Anterior cingulate cortex (tissue), 58 donors: ENCODE measurements around the gene LPGAT1.

Source experiments
- DNase-seq, 58 donors: peaks; one replicate each; lab custom pipeline; 2025; lab: John Stamatoyannopoulos, UW

LPGAT1 gene

DNA sequence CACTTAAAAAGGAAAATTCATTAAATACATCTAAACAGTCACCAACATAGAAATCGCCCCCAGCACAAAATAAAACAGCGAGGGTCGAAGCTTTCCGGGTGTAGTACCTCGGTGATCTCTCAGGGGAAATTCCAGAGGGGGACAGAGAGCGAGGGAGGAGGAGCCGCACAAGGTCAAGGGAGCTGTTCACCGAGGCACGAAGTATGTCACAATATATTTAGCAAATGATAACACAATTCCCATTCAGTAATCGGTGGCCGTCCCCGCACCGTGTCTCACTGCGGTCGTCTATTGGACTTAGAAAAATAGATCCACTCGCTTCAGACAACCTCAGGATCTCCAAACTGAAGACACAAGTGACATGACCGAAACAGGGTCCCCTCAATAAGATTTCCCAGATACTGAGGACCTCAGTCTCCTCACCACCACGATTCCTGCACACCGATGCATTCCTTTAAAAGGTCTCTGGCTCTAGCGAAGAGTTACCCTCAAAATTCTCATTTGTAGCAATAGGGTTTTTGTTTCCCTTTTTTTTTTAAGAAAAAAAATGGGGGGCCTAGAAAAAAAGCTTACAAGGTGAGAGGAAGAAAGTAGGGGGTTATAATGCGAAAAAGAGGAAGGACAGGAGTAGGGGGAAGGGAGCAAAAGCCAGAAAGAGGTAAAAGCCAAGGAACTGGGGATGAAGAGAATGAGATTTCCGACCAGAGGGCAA is 1.1 kb downstream of the LPGAT1 start:
- DNase-seq = peak in 24 of 58 donors; percentile 4 to 71 (median 24)

DNA sequence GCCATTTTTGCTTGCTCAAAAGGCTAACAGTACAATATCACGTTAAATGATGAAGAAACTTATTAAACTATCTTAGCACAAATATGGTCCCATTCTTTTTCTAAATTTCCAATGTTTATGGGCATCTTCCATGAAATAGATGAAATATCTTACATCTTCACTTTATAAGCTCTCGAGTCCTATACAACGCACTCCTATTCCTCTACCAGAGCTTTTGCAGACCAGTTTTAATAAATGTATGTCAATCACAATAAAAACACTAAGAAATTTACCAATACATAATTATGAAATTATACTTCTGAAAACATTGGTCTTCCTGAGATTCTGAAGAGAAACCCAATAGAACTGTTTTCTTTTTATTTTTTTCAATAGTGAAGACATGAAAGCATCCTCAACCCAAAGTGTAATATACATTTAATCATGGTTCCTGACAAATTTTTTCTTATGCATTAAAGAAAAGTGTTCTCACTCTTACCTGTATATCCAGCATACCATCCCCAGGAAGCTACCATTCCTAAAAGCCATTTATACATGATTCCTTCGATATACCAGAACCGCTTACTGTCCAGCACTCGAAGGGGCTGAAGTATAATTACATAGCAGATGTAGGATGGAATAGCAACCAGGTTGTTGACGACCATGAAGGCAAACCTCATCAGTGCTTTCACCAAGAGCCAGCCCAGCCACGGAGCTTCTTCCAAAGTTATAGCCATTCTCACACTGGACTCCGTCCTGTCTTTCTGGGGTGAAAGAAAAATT is 1.8 kb downstream of the LPGAT1 start:
- DNase-seq = peak in 4 of 58 donors; percentile 25 to 44 (median 40)

DNA sequence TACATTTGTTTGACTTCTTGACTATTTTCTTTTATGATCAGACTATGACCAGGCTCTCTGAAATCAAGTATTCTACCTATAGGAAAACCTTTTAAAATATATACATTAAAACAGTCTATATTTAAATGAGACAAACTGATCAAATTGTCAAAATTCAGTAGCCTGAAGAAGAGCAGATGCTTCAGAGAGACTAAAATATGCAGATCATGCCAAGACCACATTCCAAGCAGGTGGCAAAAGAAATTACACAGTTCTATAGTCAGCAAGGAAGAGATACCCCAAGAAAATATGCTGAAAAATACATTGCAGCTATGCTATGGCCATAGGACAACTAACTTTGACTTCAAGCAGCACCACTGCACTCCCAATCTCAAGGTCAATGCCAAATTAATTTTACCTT is 3.5 kb downstream of the LPGAT1 start:
- DNase-seq = no peak

DNA sequence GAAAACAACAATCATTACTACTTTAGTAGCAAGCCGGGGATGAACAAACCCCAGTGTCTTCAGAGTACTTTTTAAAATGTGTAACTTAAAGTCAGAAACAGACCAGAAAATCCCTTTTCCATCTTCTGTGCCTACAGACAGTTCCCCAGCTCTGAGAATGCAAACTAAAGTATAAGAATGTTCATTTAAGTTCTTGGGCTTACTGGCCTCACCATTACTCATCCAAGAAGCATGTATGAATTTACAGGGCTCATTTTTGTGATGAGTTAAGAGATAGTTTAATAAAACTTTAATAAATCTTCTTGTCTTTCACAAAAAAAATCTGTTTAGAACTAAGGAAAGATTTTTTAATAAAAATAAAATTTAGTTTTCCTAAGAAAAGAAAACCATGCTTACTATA is 4.6 kb downstream of the LPGAT1 start:
- DNase-seq = no peak

DNA sequence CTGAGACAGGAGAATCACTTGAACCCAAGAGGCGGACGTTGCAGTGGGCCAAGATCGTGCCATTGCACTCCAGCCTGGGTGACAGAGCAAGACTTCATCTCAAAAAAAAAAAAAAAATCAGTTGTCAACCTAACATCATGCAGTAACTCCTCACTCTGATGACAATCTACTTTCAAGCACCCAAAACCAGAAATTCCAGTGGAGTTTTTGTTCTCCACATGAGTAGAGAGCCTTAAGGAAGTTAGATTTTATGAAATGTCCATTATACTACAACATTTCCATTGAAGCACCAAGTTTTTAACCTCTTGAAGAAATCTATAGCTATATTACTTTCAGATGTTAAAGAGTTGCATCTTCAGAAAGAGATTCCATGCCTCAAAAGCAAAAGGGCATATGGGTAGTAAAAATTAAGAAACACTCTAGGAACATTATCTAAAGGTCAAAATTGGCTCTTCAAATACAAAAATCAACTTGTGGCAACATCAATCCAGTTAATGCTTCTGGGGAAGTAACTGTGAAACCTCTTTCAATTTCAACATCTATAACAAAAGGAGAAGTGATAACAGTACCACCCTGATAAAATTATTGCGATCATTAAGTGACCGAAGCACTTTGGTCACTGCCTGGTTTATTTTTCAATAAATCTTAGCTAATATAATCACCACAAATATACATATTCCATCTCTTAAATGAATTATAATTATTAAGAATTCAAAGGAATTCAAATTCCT is 7.7 kb downstream of the LPGAT1 start:
- no peak for DNase-seq

DNA sequence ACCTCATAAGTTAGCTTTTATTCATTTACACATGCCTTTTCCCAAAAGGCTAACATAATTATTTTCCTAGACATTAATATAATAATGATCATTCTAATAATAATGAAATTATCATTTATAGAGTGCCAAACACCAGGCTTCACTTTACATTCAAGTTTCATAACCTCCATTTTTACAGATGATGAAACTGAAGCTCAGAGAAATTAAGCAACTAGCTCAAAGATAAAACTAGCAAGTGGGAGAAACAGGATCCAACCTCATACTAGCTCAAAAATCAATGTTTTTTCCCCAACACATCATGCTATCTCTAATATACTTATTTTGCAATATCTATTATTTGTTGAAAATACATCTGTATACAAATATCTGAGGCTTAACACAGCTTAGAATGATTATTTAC is 14.0 kb downstream of the LPGAT1 start:
- DNase-seq = no peak

DNA sequence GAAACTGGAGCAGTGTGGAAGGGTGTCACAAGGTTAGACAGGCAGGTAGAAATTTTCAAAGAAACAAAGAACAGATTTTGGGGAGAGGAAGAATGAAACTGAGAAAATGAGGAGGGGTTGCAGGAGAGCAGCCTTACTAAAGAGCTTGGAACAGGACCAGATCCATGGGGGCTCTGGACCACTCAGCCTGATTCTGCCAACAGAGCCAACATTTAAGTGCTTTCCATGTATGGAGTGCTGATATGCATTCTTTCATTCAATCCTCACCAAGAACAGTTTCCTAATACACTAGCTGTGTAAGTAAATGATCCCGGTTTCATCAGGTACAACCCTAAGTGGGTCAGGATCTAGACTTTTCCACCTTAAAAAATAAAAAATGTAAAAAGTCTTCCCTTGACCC is 16.2 kb downstream of the LPGAT1 start:
- no peak for DNase-seq

DNA sequence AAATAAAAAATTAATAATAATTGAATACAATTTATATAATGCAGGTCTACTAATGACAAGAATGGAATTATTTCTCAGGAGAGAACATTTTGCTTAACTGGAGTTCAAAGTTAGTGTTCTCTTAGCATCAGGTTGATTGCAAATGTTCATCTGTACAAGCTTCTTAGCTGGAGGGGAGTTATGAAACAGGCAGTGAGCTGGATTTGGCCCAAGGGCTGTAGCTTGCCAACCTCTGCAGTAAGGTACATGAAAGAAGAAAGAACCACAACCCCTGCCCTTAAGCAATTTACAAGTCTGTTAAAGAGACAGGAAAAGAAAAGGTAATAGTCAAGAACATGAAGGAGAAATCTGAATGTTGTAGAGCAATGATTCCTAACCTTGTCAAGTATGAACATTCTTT is 17.0 kb downstream of the LPGAT1 start:
- peak in 1 of 58 donors; percentile 33 for DNase-seq

DNA sequence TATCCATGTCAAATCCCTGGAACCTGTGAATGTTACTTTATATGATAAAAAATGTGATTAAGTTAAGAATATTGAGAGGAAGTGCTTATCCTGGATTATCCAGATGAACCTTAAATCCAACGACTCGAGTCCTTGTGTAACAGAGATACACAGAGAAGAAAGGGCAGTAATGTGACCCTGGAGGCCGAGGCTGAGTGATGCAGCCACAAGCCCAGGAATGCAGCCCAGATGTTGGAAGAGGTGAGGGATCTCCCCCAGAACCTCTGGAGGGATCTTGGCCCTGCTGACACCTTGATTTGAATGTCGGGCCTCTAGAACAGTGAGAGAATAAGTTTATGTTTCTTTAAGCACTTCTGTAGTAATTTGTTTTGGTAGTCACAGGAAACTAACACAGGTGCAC is 18.0 kb downstream of the LPGAT1 start:
- DNase-seq = no peak

DNA sequence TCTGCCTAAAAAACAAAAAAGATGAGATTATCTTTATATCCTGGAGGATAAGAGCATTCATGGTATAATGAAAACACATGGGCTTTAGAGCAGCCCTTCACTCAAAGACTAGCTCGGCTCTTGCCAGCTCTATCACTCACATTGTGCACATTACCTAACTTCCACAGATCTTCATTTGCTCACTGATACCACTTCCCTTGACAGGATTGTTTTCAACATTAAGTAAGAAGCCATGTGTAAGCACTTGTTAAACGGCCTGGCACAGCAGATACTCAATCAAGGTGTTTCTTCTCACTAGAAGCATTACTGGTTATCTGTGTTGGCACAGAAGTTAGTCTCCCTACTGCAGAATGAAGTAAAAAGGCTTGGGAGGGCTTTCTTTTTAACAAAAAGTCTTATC is 18.7 kb downstream of the LPGAT1 start:
- no peak for DNase-seq

DNA sequence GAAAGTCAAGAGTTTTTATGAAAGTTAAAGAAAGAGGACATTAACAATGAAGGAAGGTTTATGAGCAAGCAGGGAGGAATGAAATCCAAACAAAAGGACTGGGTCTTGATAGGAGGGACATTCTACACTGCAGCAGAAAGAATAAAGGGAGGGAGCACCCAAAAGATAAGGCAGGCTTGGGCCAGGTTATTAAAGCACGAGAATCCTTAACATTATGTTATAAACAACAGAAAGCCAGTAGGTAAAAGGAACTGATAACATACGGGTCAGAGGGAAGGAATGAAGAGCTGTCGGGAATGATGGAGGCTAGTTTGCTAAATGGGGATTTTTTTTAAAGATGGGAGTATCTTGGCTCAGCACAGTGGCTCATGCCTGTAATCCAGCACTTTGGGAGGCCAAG is 19.4 kb downstream of the LPGAT1 start:
- DNase-seq = no peak

DNA sequence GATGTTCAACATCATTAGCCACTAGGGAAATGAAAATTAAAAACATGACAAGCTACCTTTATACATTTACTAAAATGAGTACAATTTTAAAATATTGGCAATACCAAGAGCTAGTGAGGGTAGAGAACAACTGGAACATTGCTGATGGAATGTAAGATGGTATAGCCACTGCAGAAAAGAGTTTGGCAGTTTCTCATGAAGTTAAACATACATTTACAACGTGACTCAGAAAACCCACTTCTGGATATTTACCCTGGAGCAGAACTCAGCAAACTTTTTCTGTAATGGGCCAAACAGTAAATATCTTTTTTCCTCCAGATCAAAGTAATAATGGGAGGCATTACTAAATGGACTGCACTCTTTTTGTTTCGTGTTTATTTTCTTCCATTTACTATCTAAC is 22.1 kb downstream of the LPGAT1 start:
- no peak for DNase-seq

DNA sequence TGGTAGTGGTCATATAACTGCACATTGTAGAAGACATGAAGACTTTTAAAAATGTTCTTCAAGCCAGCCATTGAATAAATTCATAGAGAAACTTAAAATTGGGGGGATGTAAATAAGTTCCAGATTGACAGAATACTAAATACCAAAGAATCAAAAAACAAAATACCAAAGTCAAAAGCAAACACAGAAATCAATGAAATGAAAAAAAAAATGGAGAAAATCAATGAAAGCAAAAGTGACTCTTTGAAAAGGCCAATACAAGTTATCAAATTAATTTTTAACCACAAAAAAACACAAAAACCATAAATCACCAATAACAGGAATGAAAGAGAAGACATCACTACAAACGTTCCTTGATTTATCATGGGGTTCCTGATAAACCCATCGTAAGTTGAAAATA is 25.6 kb downstream of the LPGAT1 start:
- no peak for DNase-seq

DNA sequence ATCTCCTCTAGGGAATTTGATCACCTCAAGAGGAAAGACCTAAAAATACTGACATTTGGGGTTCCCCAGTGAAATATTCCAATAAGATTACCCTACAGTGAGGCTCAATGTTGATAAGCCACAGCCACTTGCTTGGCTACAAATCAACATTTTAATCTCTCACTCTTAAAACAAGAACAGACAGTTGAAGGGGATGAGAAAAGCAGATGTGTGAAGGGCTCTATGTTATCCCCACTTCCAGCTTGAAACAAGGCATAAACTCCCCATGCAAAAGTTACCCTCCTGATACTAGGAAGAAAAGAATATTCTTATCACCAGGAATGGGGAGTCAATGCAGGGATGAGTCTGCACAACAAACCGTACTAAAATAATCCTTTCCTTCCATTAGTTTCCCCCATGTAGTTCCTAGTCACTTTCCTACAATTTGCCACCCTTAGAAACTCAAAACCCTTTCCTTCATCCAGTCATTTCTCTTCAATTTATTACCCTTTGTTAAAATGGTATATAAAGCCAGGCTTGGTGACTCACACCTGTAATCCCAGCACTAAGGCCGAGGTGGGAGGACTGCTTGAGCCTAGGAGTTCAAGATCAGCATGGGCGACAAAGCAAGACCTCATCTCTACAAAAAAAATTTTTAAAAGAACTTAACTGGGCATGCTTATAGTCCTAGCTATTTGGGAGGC is 29.5 kb downstream of the LPGAT1 start:
- DNase-seq = no peak

DNA sequence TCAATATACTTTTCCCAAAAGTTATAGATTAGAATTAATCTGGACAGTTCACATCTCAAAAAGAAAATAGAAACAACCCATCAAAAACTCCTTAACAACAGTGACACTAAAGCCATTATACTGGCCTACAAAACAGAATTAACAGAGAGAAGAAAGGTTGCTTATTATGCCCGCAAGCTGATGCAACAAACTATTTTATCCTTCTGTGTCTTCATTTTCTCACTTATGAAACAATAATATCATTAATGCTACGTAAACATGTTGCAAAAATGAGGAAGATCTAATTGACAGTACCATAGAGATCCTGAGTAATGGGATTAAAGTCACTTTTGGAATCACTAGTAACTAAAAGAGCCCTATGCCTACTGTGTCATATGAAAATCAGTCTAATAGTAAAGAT is 32.6 kb downstream of the LPGAT1 start:
- DNase-seq = no peak

DNA sequence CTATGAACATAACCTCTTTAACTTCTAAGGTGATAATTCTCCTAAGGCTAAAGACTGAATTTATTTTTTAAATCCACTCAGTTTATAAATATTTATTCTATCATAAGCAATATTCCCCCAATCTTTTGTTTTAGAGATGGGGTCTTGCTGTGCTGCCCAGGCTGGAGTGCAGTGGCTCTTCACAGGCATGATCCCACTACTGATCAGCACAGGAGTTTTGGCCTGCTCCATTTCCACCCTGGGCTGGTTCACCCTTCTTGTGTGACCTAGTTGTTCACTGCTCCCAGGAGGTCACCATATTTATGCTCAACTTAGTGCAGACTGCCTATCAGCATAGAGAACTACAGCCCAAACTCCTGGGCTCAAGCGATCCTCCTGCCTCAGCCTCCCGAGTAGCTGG is 38.6 kb downstream of the LPGAT1 start:
- DNase-seq = no peak

DNA sequence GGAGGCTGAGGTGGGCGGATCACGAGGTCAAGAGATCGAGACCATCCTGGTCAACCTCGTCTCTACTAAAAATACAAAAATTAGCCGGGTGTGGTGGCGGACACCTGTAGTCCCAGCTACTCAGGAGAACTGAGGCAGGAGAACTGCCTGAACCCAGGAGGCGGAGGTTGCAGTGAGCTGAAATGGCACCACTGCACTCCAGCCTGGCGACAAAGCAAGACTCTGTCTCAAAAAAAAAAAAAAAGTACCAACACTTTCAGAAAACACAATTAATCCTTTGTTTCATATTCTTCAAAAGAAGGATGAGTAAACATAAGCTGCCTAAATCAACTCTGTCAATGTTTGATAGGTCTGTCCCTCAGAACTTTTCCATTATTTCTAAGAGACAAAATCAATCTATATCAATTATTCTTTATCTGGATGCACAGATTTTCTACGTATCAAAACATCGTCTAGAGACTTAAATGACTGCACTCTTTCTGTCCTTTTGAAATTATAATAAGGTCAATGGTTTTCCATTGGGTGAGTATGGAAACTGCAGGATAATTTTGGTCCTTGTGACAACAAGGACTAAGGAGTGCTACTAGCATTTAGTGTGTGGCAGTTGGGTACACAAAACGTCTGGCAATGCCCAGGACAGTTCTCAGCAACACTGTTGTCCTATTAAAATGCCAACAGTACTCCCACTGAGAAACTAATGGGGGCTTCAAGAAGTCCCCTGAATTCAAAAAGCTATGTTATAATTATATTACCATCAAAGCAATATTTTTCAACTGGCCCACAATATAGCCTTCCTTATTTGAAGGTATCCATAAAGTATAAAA is 40.7 kb downstream of the LPGAT1 start:
- peak in 2 of 58 donors; percentile 21 to 42 for DNase-seq

DNA sequence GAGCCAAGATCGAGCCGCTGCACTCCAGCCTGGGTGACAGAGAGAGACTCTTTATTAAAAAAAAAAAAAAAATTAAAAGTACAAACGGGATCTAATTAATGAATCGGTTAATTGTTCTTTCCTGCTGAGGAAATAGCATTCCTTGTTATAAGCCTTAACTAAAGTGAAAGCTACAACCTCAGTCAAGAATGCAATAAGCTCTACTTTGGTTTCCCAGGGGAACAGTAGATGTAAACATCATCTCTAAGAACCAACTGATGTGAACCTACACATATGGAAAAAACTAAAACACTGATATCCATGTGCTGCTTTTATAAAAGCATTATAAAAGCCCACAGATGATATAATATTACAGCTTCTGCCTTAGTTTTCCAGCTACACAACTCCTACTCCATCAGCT is 41.9 kb downstream of the LPGAT1 start:
- DNase-seq = no peak

DNA sequence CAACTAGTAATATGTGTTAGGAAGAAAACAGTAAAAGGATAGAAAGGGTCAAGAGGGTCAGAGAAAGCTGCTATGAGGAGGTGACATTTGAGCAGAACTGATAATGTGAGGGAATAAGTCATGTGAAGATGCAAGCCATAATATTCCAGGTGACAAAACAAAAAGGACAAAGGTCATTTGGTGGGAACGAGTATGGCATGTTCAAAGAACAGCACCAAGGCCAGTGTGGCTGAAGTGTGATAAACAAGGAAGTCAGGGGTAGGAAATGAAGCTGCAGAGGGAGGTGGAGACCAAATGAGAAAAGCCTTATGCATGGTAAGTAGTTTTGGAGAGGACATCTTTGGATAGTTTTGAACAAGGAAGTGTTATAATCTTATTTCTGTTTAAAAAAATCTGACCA is 46.7 kb downstream of the LPGAT1 start:
- no peak for DNase-seq

DNA sequence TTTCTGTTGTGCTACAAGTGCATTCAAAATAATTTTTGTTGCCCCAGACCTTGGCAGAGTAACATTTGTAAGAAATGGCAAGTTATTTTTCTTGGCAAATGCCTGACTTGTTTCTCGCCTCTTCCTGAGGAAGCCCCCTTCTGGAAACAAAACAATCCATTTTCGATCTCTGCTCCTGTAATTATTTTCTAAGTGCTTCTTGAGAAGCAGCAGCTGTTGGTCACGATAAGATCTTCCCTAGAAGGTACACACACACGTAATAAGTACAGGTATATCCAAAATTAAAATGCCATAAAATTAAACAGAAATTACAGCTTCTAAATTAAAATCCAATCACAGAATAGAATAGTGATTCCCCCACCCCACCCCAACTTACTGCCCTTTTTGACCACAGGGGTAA is 47.3 kb downstream of the LPGAT1 start:
- DNase-seq = no peak
